ENCODE data around the gene LOXHD1.

Gene LOXHD1

GRCh38 chr18:46477425-46478011 lies 179.5 kb downstream of the LOXHD1 start:
- no peak for DNase-seq (ENCODE audit: low read depth in 3 of 3)

GRCh38 chr18:46475390-46475752 lies 181.6 kb downstream of the LOXHD1 start:
- no peak for DNase-seq (ENCODE audit: low read depth in 3 of 3)

- no peak for DNase-seq (ENCODE audit: low read depth in 3 of 3)
Measured at GRCh38 chr18:46474487-46475389, 182.3 kb downstream of the LOXHD1 start.

GRCh38 chr18:46471809-46472498 lies 185.1 kb downstream of the LOXHD1 start:
- DNase-seq (ENCODE audit: low read depth in 3 of 3), result no peak

GRCh38 chr18:46470714-46471113 lies 186.3 kb downstream of the LOXHD1 start:
- no peak for DNase-seq (ENCODE audit: low read depth in 3 of 3)

- DNase-seq (ENCODE audit: low read depth in 3 of 3), result no peak
Measured at GRCh38 chr18:46469186-46469915, 187.7 kb downstream of the LOXHD1 start.

GRCh38 chr18:46468426-46469180 lies 188.4 kb downstream of the LOXHD1 start:
- no peak for DNase-seq (ENCODE audit: low read depth in 3 of 3)

GRCh38 chr18:46466234-46467160 lies 190.5 kb downstream of the LOXHD1 start:
- no peak for DNase-seq (ENCODE audit: low read depth in 3 of 3)

- no peak for DNase-seq (ENCODE audit: low read depth in 3 of 3)
Measured at GRCh38 chr18:46464926-46465655, 191.9 kb downstream of the LOXHD1 start.

- no peak for DNase-seq (ENCODE audit: low read depth in 3 of 3)
Measured at GRCh38 chr18:46462523-46462922, 194.5 kb downstream of the LOXHD1 start.

- DNase-seq (ENCODE audit: low read depth in 3 of 3), result no peak
Measured at GRCh38 chr18:46461993-46462392, 195.0 kb downstream of the LOXHD1 start.

- no peak for DNase-seq (ENCODE audit: low read depth in 3 of 3)
Measured at GRCh38 chr18:46460754-46461153, 196.3 kb downstream of the LOXHD1 start.

- DNase-seq (ENCODE audit: low read depth in 3 of 3), result no peak
Measured at GRCh38 chr18:46459789-46460455, 197.1 kb downstream of the LOXHD1 start.

GRCh38 chr18:46458472-46458871 lies 198.5 kb downstream of the LOXHD1 start:
- no peak for DNase-seq (ENCODE audit: low read depth in 3 of 3)

- DNase-seq (ENCODE audit: low read depth in 3 of 3), result no peak
Measured at GRCh38 chr18:46456691-46457090, 200.3 kb downstream of the LOXHD1 start.

GRCh38 chr18:46452820-46453219 lies 204.2 kb downstream of the LOXHD1 start:
- no peak for DNase-seq (ENCODE audit: low read depth in 3 of 3)

GRCh38 chr18:46449499-46449898 lies 207.5 kb downstream of the LOXHD1 start:
- no peak for DNase-seq (ENCODE audit: low read depth in 3 of 3)

GRCh38 chr18:46449033-46449432 lies 208.0 kb downstream of the LOXHD1 start:
- no peak for DNase-seq (ENCODE audit: low read depth in 3 of 3)

GRCh38 chr18:46448347-46448746 lies 208.7 kb downstream of the LOXHD1 start:
- no peak for DNase-seq (ENCODE audit: low read depth in 3 of 3)
